Endodermal cell (in vitro differentiated cells): ENCODE results near the gene GRIA2. TPM values are rescaled to one million over a fixed set of nuclear protein-coding genes. Genes with fewer than 3 reads are reported as not detected.

ENCODE experiments used
- DNase-seq: peaks from one replicate; pipeline ENCODE4 v3.0.0-alpha.2; 2017
- H3K27ac ChIP-seq: 2 replicates; pipeline ENCODE4 v1.5.1; 2013; ENCODE audit warnings: mild to moderate bottlenecking, low read depth, low read length, moderate library complexity
- H3K27me3 ChIP-seq: 2 replicates; pipeline ENCODE4 v1.6.1; 2013; ENCODE audit warnings: mild to moderate bottlenecking, low read length, moderate library complexity; ENCODE audit not compliant: insufficient read depth, control insufficient read depth, poor library complexity, severe bottlenecking
- H3K36me3 ChIP-seq: 2 replicates; pipeline ENCODE4 v1.7.0; 2013; ENCODE audit warnings: mild to moderate bottlenecking, low read length, moderate library complexity; ENCODE audit not compliant: control insufficient read depth, insufficient read depth
- H3K4me1 ChIP-seq: one replicate; pipeline ENCODE4 v1.7.0; 2013; ENCODE audit warnings: low read length; ENCODE audit not compliant: control insufficient read depth, insufficient read depth
- H3K4me3 ChIP-seq: 2 replicates; pipeline ENCODE4 v1.5.1; 2013; ENCODE audit warnings: mild to moderate bottlenecking, low read length, moderate library complexity
- H3K9ac ChIP-seq: 2 replicates; pipeline ENCODE4 v1.6.1; 2013; ENCODE audit warnings: mild to moderate bottlenecking, low read length, moderate library complexity; ENCODE audit not compliant: poor library complexity, severe bottlenecking; ENCODE audit errors: extremely low read depth
- H3K9me3 ChIP-seq: 2 replicates; pipeline ENCODE4 v1.6.1; 2013; ENCODE audit warnings: mild to moderate bottlenecking, low read length, moderate library complexity; ENCODE audit not compliant: control insufficient read depth
- H3K27ac Mint-ChIP-seq: 2 replicates; pipeline ENCODE4 v1.8.0; 2020; ENCODE audit warnings: mixed read lengths
- H3K27me3 Mint-ChIP-seq: 2 replicates; pipeline ENCODE4 v1.8.0; 2021; ENCODE audit warnings: mild to moderate bottlenecking, mixed read lengths; ENCODE audit not compliant: insufficient read depth
- H3K36me3 Mint-ChIP-seq: 2 replicates; pipeline ENCODE4 v1.8.0; 2020; ENCODE audit warnings: low read depth, mixed read lengths
- H3K4me1 Mint-ChIP-seq: 2 replicates; pipeline ENCODE4 v1.8.0; 2020; ENCODE audit warnings: mixed read lengths
- H3K4me3 Mint-ChIP-seq: 2 replicates; pipeline ENCODE4 v1.8.0; 2020; ENCODE audit warnings: mild to moderate bottlenecking, moderate library complexity, mixed read lengths
- H3K9me3 Mint-ChIP-seq: 2 replicates; pipeline ENCODE4 v1.8.0; 2020; ENCODE audit warnings: mild to moderate bottlenecking, mixed read lengths
- CTCF ChIP-seq: fragments of 200-600 bp; sonication (generic); conservative IDR thresholded peaks from 2 replicates; pipeline ENCODE4 v1.5.0; 2021; ENCODE audit warnings: antibody characterized with exemption, mild to moderate bottlenecking
- WGBS, 2 experiments: methylation state at CpG; one replicate each; pipeline versions ENCODE4 v1.1.5 to v1.1.7; 2013; ENCODE audit warnings: missing lambda C conversion rate in 2 of 2, mixed read lengths in 1 of 2; ENCODE audit not compliant: insufficient coverage in 1 of 2, insufficient read length in 1 of 2; 5-methylcytosine and 5-hydroxymethylcytosine counted together
- total RNA-seq, 2 donors: library from RNA; stranded (reverse); fragmentation: NEBNext Ultra II Directional in 1 of 2; extraction: Animal tissue kit (Norgen Biotek cat#: 25700) in 1 of 2; gene quantifications; 2 replicates in 1 of 2; 3 replicates in 1 of 2; pipeline ENCODE4 v1.2.1, GENCODE V29; 2021

The GRIA2 gene
- total RNA-seq, 2 donors from 2014 or later = not detected

GRCh38 chr4:157196046-157196445 is 24.5 kb upstream of the GRIA2 start:
- H3K27me3 ChIP-seq = no peaks in the 10 kb centered on the region

DNA sequence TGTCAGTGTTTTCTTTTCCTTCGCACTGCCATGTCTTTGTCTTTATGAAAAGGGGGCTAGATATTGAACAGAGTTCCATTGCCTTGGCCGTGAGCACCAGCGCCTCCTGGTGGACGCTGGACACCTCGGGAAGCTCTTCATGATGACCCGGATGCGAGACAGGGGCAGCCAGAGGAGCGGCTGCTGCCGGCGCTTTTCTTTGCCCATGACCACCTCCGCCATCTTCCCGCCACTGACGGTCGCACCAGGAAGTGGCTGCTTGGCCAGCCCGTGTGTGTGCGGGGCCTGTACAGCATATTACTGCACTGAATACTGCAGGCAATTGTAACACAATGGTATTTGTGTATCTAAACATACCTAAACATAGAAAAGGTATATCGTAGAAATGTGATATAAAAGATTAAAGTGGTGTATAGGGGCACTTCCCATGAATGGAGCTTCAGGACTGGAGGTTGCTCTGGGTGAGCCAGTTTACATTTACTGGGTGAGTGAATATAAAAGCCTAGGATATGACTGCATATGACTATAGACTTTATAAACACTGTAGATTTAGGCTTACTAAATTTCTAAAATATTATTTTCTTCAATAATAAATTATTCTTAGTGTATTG is 15.8 kb upstream of the GRIA2 start:
- no peaks in the 10 kb centered on the region for H3K27me3 Mint-ChIP-seq
- peaks cover 6% of the 10 kb centered on the region for H3K9me3 Mint-ChIP-seq
- H3K4me3 Mint-ChIP-seq = no peak overlapping the region
- no peak overlapping the region for H3K9ac ChIP-seq
- peak; percentile 90 for DNase-seq
- no peaks in the 10 kb centered on the region for H3K27me3 ChIP-seq
- H3K36me3 Mint-ChIP-seq = no peaks in the 10 kb centered on the region
- H3K27ac Mint-ChIP-seq = no peak overlapping the region
- TF ChIP-seq CTCF = peak; percentile 83
- no peak overlapping the region for H3K27ac ChIP-seq
- H3K9me3 ChIP-seq = no peaks in the 10 kb centered on the region
- no peak overlapping the region for H3K4me3 ChIP-seq
- H3K4me1 Mint-ChIP-seq = no peaks in the 10 kb centered on the region
- no peaks in the 10 kb centered on the region for H3K4me1 ChIP-seq
- 77 to 100% methylated on average over 1 to 17 of the region's 17 CpGs for WGBS, 2 experiments
- H3K36me3 ChIP-seq = no peaks in the 10 kb centered on the region

More at GRCh38 chr4:157196046-157196445, 24.5 kb upstream of the GRIA2 start:
- Mint-ChIP-seq H3K4me1 (peaks cover 1% of the 10 kb centered on the region), H3K9me3 (no peaks in the 10 kb centered on the region), H3K27ac (no peak overlapping the region), H3K27me3 (no peaks in the 10 kb centered on the region), H3K4me3 (no peak overlapping the region), H3K36me3 (no peaks in the 10 kb centered on the region)
- no peaks in the 10 kb centered on the region for H3K9me3 ChIP-seq
- no peaks in the 10 kb centered on the region for H3K36me3 ChIP-seq
- H3K4me1 ChIP-seq = no peaks in the 10 kb centered on the region
- H3K27ac ChIP-seq = no peak overlapping the region
- no peak overlapping the region for H3K4me3 ChIP-seq
- TF ChIP-seq CTCF = no peak
- peak; percentile 47 for DNase-seq
- 95 to 100% methylated on average over 1 of the region's 1 CpG for WGBS, 2 experiments
- H3K9ac ChIP-seq = no peak overlapping the region

DNA sequence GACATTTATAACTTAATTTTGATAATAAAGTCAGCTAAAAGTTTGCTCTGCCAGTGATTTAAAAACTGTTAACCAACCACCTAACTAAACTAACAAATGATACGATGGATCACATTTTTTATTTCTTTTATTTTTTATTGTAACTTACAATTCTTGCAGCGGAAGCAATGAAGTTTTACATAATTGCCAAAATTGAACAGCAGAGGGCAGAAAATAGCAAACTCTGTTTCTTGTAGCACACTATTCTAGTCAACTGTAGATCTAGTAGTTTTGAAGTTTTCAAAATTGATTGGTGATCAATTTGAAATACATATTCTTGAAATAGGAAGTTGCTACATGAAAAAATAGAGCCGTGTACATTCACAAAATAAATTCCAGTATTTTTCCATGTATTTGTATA is 2.8 kb upstream of the GRIA2 start:
- H3K4me1 ChIP-seq = no peaks in the 10 kb centered on the region
- no peak overlapping the region for H3K4me3 ChIP-seq
- 53% methylated on average over 2 of the region's 3 CpGs; no CpG with 5 or more reads in 1 of the 2 experiments for WGBS, 2 experiments
- Mint-ChIP-seq H3K27me3 (peaks cover 40% of the 10 kb centered on the region), H3K4me1 (peaks cover 6% of the 10 kb centered on the region), H3K9me3 (no peaks in the 10 kb centered on the region), H3K27ac (no peak overlapping the region), H3K36me3 (no peaks in the 10 kb centered on the region), H3K4me3 (no peak overlapping the region)
- peaks cover 46% of the 10 kb centered on the region for H3K27me3 ChIP-seq
- no peaks in the 10 kb centered on the region for H3K36me3 ChIP-seq
- DNase-seq = no peak
- no peak overlapping the region for H3K27ac ChIP-seq
- peak; percentile 79 for TF ChIP-seq CTCF
- no peak overlapping the region for H3K9ac ChIP-seq
- no peaks in the 10 kb centered on the region for H3K9me3 ChIP-seq
